CD4-positive, alpha-beta T cell (primary cell): ENCODE measurements around the gene PIEZO1. TPM values are rescaled to one million over a fixed set of nuclear protein-coding genes. Genes with fewer than 3 reads are reported as not detected.

Source experiments
- ATAC-seq: fragments of 200-7000 bp; cut with Tn5 transposase; one replicate; pipeline ENCODE4 v1.10.0; 2022; ENCODE audit warnings: mild to moderate bottlenecking; ENCODE audit not compliant: poor library complexity
- CTCF ChIA-PET: fragments of 350-600 bp; sonication (Branson Sonifier 250); formaldehyde crosslinking; loops from one replicate; lab custom pipeline; 2021; ENCODE audit warnings: antibody characterized with exemption, inconsistent platforms; lab: Charles Lee
- POLR2A ChIA-PET: fragments of 350-600 bp; sonication (Branson Sonifier 250); formaldehyde crosslinking; loops from one replicate; lab custom pipeline; 2021; ENCODE audit warnings: antibody characterized with exemption, inconsistent platforms; lab: Charles Lee
- DNase-seq, 14 experiments: peaks; one replicate each; pipeline ENCODE4 v3.0.0-alpha.2; 2013 to 2020; ENCODE audit warnings: mixed read lengths in 2 of 14
- H3K27ac ChIP-seq, 2 donors: one replicate each; pipeline versions ENCODE4 v1.5.1 to v1.7.0; 2013; ENCODE audit warnings: low read length in 2 of 2, low read depth in 1 of 2, mild to moderate bottlenecking in 1 of 2
- H3K27me3 ChIP-seq, 2 experiments: 1 replicate in 1 of 2; 2 replicates in 1 of 2; pipeline versions ENCODE4 v1.6.1 to v1.7.0; 2013; ENCODE audit warnings: low read length in 2 of 2, control low read depth in 1 of 2, mild to moderate bottlenecking in 1 of 2, moderate library complexity in 1 of 2; ENCODE audit not compliant: insufficient read depth in 2 of 2, control insufficient read depth in 1 of 2
- H3K36me3 ChIP-seq: one replicate; pipeline ENCODE4 v1.6.1; 2013; ENCODE audit warnings: low read length, control low read depth; ENCODE audit not compliant: insufficient read depth
- H3K4me1 ChIP-seq: one replicate; pipeline ENCODE4 v1.6.1; 2013; ENCODE audit warnings: low read length, control low read depth; ENCODE audit not compliant: insufficient read depth
- H3K4me3 ChIP-seq: one replicate; pipeline ENCODE4 v1.5.1; 2013; ENCODE audit warnings: mild to moderate bottlenecking, low read length, moderate library complexity
- H3K9me3 ChIP-seq, 2 experiments: 1 replicate in 1 of 2; 2 replicates in 1 of 2; pipeline versions ENCODE4 v1.6.1 to v1.7.0; 2013; ENCODE audit warnings: low read length in 2 of 2, mild to moderate bottlenecking in 2 of 2, control low read depth in 1 of 2, moderate library complexity in 1 of 2; ENCODE audit not compliant: control insufficient read depth in 1 of 2, insufficient read depth in 1 of 2
- H3K27ac Mint-ChIP-seq: one replicate; pipeline ENCODE4 v1.8.0; 2020; ENCODE audit warnings: mixed read lengths
- H3K27me3 Mint-ChIP-seq: one replicate; pipeline ENCODE4 v1.8.0; 2021; ENCODE audit warnings: mixed read lengths
- H3K36me3 Mint-ChIP-seq: one replicate; pipeline ENCODE4 v1.8.0; 2021; ENCODE audit warnings: low read depth, mixed read lengths
- H3K4me1 Mint-ChIP-seq: one replicate; pipeline ENCODE4 v1.8.0; 2021; ENCODE audit warnings: low read depth, mixed read lengths
- H3K4me3 Mint-ChIP-seq: one replicate; pipeline ENCODE4 v1.8.0; 2020; ENCODE audit warnings: mild to moderate bottlenecking, mixed read lengths
- H3K9me3 Mint-ChIP-seq: one replicate; pipeline ENCODE4 v1.8.0; 2020; ENCODE audit warnings: mixed read lengths
- intact Hi-C, 2 experiments: fragments of 100-400 bp; cut with DNase I in 1 of 2; cut with micrococcal nuclease in 1 of 2; formaldehyde crosslinking; loops; one replicate each; pipeline versions ENCODE4 v1.15.1 to v1.9.0; 2023 to 2025; cut with DNase I, micrococcal nuclease
- total RNA-seq, 174 experiments: library from RNA in 2 of 174; stranded (reverse) in 2 of 174; gene quantifications; one replicate each; pipeline ENCODE4 v1.2.3 and lab custom pipeline; 2021 to 2026
- TF ChIP-seq, protein P1 (sequence below): fragments of 200-600 bp; IDR thresholded peaks from one replicate; pipeline ENCODE4 v1.8.0; 2022; ENCODE audit warnings: antibody characterized with exemption, mild to moderate bottlenecking

Gene PIEZO1
- total RNA-seq, 2 experiments from 2014 or later, result 142 to 146 TPM

DNA sequence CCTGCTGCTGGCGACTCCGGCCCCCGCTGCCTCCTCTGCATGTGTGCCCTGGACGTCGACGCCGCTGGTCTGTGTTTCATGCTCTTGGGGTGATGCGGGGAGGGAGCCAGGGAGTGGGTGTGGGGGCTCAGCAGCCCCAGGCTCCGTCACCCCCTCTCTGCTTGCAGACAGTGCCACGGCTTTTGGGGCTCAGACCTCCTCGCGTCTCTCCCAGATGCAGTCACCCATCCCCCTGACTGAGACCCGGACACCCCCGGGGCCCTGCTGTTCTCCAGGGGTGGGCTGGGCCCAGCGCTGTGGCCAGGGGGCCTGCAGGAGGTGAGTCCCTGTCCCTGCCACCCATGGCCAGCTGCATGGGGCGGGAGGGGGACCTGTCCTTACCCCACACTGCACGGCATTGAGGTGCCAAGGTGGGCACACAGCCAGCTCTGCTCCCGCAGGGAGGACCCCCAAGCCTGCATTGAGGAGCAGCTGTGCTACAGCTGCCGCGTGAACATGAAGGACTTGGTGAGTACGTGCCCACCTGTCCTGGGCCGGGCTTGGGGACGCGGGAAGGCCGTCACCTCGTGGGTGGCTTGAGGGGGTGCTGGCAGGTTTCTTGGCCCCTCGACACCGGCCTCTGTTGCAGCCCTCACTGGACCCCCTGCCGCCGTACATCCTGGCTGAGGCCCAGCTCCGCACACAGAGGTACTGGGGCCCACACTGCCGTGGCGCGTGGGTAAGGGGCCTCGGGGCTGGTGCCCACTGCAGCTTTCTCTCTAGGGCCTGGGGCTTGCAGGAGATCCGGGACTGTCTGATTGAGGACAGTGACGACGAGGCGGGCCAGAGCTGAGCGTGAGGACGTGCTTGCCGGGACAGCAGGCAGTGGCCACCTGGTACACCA, 70.4 kb downstream of the PIEZO1 start:
- Mint-ChIP-seq H3K9me3 (no peaks in the 10 kb centered on the region), H3K27me3 (no peaks in the 10 kb centered on the region), H3K4me1 (no peaks in the 10 kb centered on the region), H3K27ac (no peak overlapping the region), H3K4me3 (no peak overlapping the region), H3K36me3 (peaks cover 29% of the 10 kb centered on the region)
- H3K27ac ChIP-seq, result no peak overlapping the region
- ATAC-seq (no peak), DNase-seq (no peak)
- no peaks in the 10 kb centered on the region for H3K9me3 ChIP-seq
- TF ChIP-seq, protein P1, sequence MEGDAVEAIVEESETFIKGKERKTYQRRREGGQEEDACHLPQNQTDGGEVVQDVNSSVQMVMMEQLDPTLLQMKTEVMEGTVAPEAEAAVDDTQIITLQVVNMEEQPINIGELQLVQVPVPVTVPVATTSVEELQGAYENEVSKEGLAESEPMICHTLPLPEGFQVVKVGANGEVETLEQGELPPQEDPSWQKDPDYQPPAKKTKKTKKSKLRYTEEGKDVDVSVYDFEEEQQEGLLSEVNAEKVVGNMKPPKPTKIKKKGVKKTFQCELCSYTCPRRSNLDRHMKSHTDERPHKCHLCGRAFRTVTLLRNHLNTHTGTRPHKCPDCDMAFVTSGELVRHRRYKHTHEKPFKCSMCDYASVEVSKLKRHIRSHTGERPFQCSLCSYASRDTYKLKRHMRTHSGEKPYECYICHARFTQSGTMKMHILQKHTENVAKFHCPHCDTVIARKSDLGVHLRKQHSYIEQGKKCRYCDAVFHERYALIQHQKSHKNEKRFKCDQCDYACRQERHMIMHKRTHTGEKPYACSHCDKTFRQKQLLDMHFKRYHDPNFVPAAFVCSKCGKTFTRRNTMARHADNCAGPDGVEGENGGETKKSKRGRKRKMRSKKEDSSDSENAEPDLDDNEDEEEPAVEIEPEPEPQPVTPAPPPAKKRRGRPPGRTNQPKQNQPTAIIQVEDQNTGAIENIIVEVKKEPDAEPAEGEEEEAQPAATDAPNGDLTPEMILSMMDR, result no peak
- intact Hi-C loops, result no loop called here
- H3K36me3 ChIP-seq, result peaks cover 65% of the 10 kb centered on the region
- POLR2A ChIA-PET, result interaction anchor here (1.5 kb wide), 1 partner anchor 13 kb away, joined by 5 read pairs; no protein-coding TSS in a partner anchor
- peaks cover 9% of the 10 kb centered on the region for H3K4me1 ChIP-seq
- H3K27me3 ChIP-seq, result no peaks in the 10 kb centered on the region
- CTCF ChIA-PET, result interaction anchor here (1.9 kb wide), 1 partner anchor 23 kb away, joined by 6 read pairs; no protein-coding TSS in a partner anchor
- no peak overlapping the region for H3K4me3 ChIP-seq

DNA sequence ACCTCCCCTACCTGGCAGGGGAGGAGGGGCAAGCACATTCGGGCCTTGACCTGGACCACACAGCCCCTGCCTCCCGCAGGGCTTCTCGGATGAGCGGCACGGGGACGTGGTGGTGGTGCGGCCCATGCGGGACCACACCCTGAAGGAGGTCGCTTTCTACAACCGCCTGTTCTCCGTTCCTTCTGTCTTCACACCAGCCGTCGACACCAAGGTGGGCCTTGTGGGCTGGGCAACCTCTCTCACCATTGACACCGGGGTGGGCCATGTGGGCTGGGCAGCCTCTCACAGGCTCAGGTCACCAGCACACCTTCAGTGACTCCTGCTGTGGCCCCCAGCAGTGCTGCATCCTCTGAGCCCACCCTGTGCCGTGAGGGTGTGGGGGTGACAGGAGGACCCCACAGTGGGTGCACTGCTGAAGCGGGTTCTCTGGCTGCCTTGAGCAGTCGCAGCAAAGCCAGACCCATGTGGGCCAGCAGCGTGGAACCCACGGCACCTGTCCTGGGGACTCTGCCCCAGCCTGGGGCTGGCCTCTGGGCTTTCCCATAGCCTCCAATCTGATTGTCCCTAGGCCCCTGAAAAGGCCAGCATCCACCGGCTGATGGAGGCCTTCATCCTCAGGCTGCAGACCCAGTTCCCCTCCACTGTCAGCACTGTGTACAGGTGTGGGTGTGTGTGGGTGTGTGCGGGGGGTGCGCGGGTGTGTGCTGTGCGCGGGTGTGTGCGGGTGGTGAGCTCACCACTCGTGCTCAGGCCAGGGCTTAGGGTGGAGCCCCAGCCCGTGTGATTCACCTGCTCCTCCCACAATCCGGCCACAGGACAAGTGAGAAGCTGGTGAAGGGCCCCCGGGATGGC, 71.2 kb downstream of the PIEZO1 start:
- ChIA-PET CTCF (no interaction called here), POLR2A (no interaction called here)
- TF ChIP-seq, protein P1, result no peak

DNA sequence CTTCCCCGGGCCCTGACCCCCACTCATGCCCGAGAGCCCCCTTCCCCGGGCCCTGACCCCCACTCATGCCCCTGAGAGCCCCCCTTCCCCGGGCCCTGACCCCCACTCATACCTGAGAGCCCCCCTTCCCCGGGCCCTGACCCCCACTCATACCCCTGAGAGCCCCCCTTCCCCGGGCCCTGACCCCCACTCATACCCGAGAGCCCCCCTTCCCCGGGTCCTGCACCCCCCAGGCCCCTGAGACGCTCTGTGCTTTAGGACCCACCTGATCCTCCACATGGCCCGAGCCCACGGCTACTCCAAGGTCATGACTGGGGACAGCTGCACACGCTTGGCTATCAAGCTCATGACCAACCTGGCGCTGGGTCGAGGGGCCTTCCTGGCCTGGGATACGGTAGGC, 72.0 kb downstream of the PIEZO1 start:
- Mint-ChIP-seq H3K36me3 (peaks cover 12% of the 10 kb centered on the region), H3K9me3 (no peaks in the 10 kb centered on the region), H3K4me1 (no peaks in the 10 kb centered on the region), H3K4me3 (no peak overlapping the region), H3K27ac (no peak overlapping the region), H3K27me3 (no peaks in the 10 kb centered on the region)
- ChIA-PET POLR2A (no interaction called here), CTCF (no interaction called here)
- Histone ChIP-seq H3K36me3 (peaks cover 50% of the 10 kb centered on the region), H3K4me1 (peaks cover 3% of the 10 kb centered on the region), H3K9me3 (no peaks in the 10 kb centered on the region), H3K27me3 (no peaks in the 10 kb centered on the region), H3K27ac (no peak overlapping the region), H3K4me3 (no peak overlapping the region)
- TF ChIP-seq, protein P1, result no peak
- ATAC-seq, result no peak
- intact Hi-C loops, result no loop called here
- no peak for DNase-seq

More for the DNA sequence above, 71.2 kb downstream of the PIEZO1 start:
- Mint-ChIP-seq H3K36me3 (peaks cover 20% of the 10 kb centered on the region), H3K4me1 (no peaks in the 10 kb centered on the region), H3K27me3 (no peaks in the 10 kb centered on the region), H3K27ac (no peak overlapping the region), H3K9me3 (no peaks in the 10 kb centered on the region), H3K4me3 (no peak overlapping the region)
- Histone ChIP-seq H3K36me3 (peaks cover 56% of the 10 kb centered on the region), H3K4me1 (peaks cover 5% of the 10 kb centered on the region), H3K9me3 (no peaks in the 10 kb centered on the region), H3K27ac (no peak overlapping the region), H3K4me3 (no peak overlapping the region), H3K27me3 (no peaks in the 10 kb centered on the region)
- intact Hi-C loops, result no loop called here
- DNase-seq (no peak), ATAC-seq (no peak)
